ENCODE measurements around the gene DOCK6.

DOCK6 gene

GRCh38 chr19:11154683-11155047 is 107.7 kb downstream of the DOCK6 start:
- Histone ChIP-seq H3K27ac (ENCODE audit: low read length) (no peak overlapping the region), H3K4me1 (ENCODE audit: insufficient read depth, low read length) (peaks cover 2% of the 10 kb centered on the region; the same call in 1 of the 2 replicates), H3K4me3 (ENCODE audit: low read length) (peak overlapping the region; percentile 92)

GRCh38 chr19:11152318-11153062 is 109.8 kb downstream of the DOCK6 start:
- Histone ChIP-seq H3K36me3 (ENCODE audit: insufficient read depth, low read depth, low read length) (peaks cover 23% of the 10 kb centered on the region), H3K27me3 (ENCODE audit: insufficient read depth, low read length) (no peaks in the 10 kb centered on the region), H3K4me3 (ENCODE audit: low read length) (no peak overlapping the region), H3K27ac (ENCODE audit: low read length) (no peak overlapping the region), H3K9ac (ENCODE audit: low read depth, low read length) (no peak overlapping the region), H3K9me3 (ENCODE audit: insufficient read depth, low read depth, low read length) (no peaks in the 10 kb centered on the region), H3K4me1 (ENCODE audit: insufficient read depth, low read length) (peaks cover 2% of the 10 kb centered on the region; the same call in 1 of the 2 replicates)

More at GRCh38 chr19:11154683-11155047, 107.7 kb downstream of the DOCK6 start:
- H3K36me3 ChIP-seq (ENCODE audit: insufficient read depth, low read depth, low read length), result peaks cover 9% of the 10 kb centered on the region; the same call in 1 of the 2 replicates
- H3K9ac ChIP-seq (ENCODE audit: low read depth, low read length), result peak overlapping the region; percentile 95; the same call in 1 of the 2 replicates
- no peaks in the 10 kb centered on the region for H3K9me3 ChIP-seq (ENCODE audit: insufficient read depth, low read depth, low read length)
- H3K27me3 ChIP-seq (ENCODE audit: insufficient read depth, low read length), result no peaks in the 10 kb centered on the region

- peaks cover 32% of the 10 kb centered on the region for H3K36me3 ChIP-seq (ENCODE audit: insufficient read depth, low read depth, low read length)
- no peak overlapping the region for H3K27ac ChIP-seq (ENCODE audit: low read length)
- H3K9ac ChIP-seq (ENCODE audit: low read depth, low read length), result no peak overlapping the region
Observed at GRCh38 chr19:11151181-11151580, 111.1 kb downstream of the DOCK6 start.

More at GRCh38 chr19:11151181-11151580, 111.1 kb downstream of the DOCK6 start:
- Histone ChIP-seq H3K27me3 (ENCODE audit: insufficient read depth, low read length) (no peaks in the 10 kb centered on the region), H3K4me3 (ENCODE audit: low read length) (no peak overlapping the region), H3K9me3 (ENCODE audit: insufficient read depth, low read depth, low read length) (no peaks in the 10 kb centered on the region), H3K4me1 (ENCODE audit: insufficient read depth, low read length) (peaks cover 2% of the 10 kb centered on the region; the same call in 1 of the 2 replicates)
